ENCODE measurements around the gene SPC25.
"Not testable (repeated sequence)": the region's sequence is repeated elsewhere in the genome, so short reads cannot be mapped to it uniquely, and the experiment has no call there.

The SPC25 gene

GRCh38 chr2:168890006-168890782, at the start of gene SPC25:
Gene SPC25, minus strand, starts transcription at chr2:168890430. Its CDS starts 911 bp downstream, at chr2:168889519.
- peak; percentile 93 for DNase-seq (ENCODE audit: low spot score)

GRCh38 chr2:168939918-168940317, 49.7 kb upstream of the SPC25 start:
- DNase-seq (ENCODE audit: low spot score) = no peak

GRCh38 chr2:168939061-168939460, 48.8 kb upstream of the SPC25 start:
- DNase-seq (ENCODE audit: low spot score) = no peak

- no peak for DNase-seq (ENCODE audit: low spot score)
Observed at GRCh38 chr2:168935810-168936581, 45.8 kb upstream of the SPC25 start.

GRCh38 chr2:168934826-168935225, 44.6 kb upstream of the SPC25 start:
- no peak for DNase-seq (ENCODE audit: low spot score)

- not testable (repeated sequence) for DNase-seq (ENCODE audit: low spot score)
Observed at GRCh38 chr2:168932174-168932573, 41.9 kb upstream of the SPC25 start.

- DNase-seq (ENCODE audit: low spot score) = no peak
Observed at GRCh38 chr2:168930242-168930641, 40.0 kb upstream of the SPC25 start.

- no peak for DNase-seq (ENCODE audit: low spot score)
Observed at GRCh38 chr2:168929031-168929430, 38.8 kb upstream of the SPC25 start.

GRCh38 chr2:168928113-168928831, 38.0 kb upstream of the SPC25 start:
- no peak for DNase-seq (ENCODE audit: low spot score)

- DNase-seq (ENCODE audit: low spot score) = no peak
Observed at GRCh38 chr2:168926621-168927386, 36.6 kb upstream of the SPC25 start.

GRCh38 chr2:168920504-168921157, 30.4 kb upstream of the SPC25 start:
- no peak for DNase-seq (ENCODE audit: low spot score)

GRCh38 chr2:168916331-168916675, 26.1 kb upstream of the SPC25 start:
- no peak for DNase-seq (ENCODE audit: low spot score)

GRCh38 chr2:168915441-168916330, 25.5 kb upstream of the SPC25 start:
- no peak for DNase-seq (ENCODE audit: low spot score)

GRCh38 chr2:168913495-168913894, 23.3 kb upstream of the SPC25 start:
- DNase-seq (ENCODE audit: low spot score) = no peak

GRCh38 chr2:168912901-168913369, 22.7 kb upstream of the SPC25 start:
- no peak for DNase-seq (ENCODE audit: low spot score)

GRCh38 chr2:168912466-168912865, 22.2 kb upstream of the SPC25 start:
- no peak for DNase-seq (ENCODE audit: low spot score)

GRCh38 chr2:168910330-168910729, 20.1 kb upstream of the SPC25 start:
- DNase-seq (ENCODE audit: low spot score) = no peak

GRCh38 chr2:168907940-168908662, 17.9 kb upstream of the SPC25 start:
- no peak for DNase-seq (ENCODE audit: low spot score)

- DNase-seq (ENCODE audit: low spot score) = no peak
Observed at GRCh38 chr2:168904358-168904757, 14.1 kb upstream of the SPC25 start.

GRCh38 chr2:168903888-168904287, 13.7 kb upstream of the SPC25 start:
- DNase-seq (ENCODE audit: low spot score) = no peak
